Astrocyte (in vitro differentiated cells and primary cell): ENCODE data around the gene C1QTNF5.

Source experiments
- CTCF ChIP-seq: IDR thresholded peaks from 2 replicates; pipeline ENCODE4 v1.5.1; 2011; ENCODE audit warnings: low read depth, mild to moderate bottlenecking, inconsistent platforms, low read length, moderate library complexity; ENCODE audit not compliant: insufficient read depth
- EZH2 ChIP-seq: IDR thresholded peaks from 2 replicates; pipeline ENCODE4 v1.6.1; 2012; ENCODE audit warnings: mild to moderate bottlenecking, low read length, inconsistent platforms; ENCODE audit not compliant: insufficient read depth

- TF ChIP-seq CTCF: peak; percentile 10
- no peak for TF ChIP-seq EZH2
Measured at GRCh38 chr11:119371778-119372182, 31.1 kb upstream of the C1QTNF5 start.
